Gastroesophageal sphincter (tissue), 4 donors: ENCODE measurements around the gene PAM16. TPM values are rescaled to one million over a fixed set of nuclear protein-coding genes. Genes with fewer than 3 reads are reported as not detected.
"Not testable (repeated sequence)": the region's sequence is repeated elsewhere in the genome, so short reads cannot be mapped to it uniquely, and the experiment has no call there.

Source experiments
- ATAC-seq: fragments of 150-250 bp; one replicate; pipeline ENCODE4 v1.9.1; 2016; ENCODE audit warnings: mild to moderate bottlenecking, moderate library complexity
- H3K27ac ChIP-seq, 4 donors: fragments of 200-600 bp; sonication (generic) in 3 of 4; 1 replicate in 3 of 4; 2 replicates in 1 of 4; pipeline ENCODE4 v1.5.1; 2016 to 2019
- H3K27me3 ChIP-seq: fragments of 200-600 bp; sonication (generic); one replicate; pipeline ENCODE4 v1.5.1; 2019
- H3K36me3 ChIP-seq, 2 donors: fragments of 200-600 bp; sonication (generic); one replicate each; pipeline ENCODE4 v1.5.1; 2019; ENCODE audit warnings: control low read depth in 1 of 2
- H3K4me1 ChIP-seq, 3 donors: fragments of 200-600 bp; sonication (generic); 1 replicate in 2 of 3; 2 replicates in 1 of 3; pipeline ENCODE4 v1.5.1; 2016 to 2019; ENCODE audit warnings: control low read depth in 2 of 3
- H3K4me3 ChIP-seq, 2 donors: fragments of 200-600 bp; sonication (generic); one replicate each; pipeline ENCODE4 v1.5.1; 2019; ENCODE audit warnings: mild to moderate bottlenecking in 1 of 2, moderate library complexity in 1 of 2
- H3K9me3 ChIP-seq, 3 donors: fragments of 200-600 bp; sonication (generic); one replicate each; pipeline ENCODE4 v1.5.1; 2017 to 2019; ENCODE audit warnings: control low read depth in 2 of 3
- EP300 ChIP-seq: sonication (generic); formaldehyde crosslinking; IDR thresholded peaks from one replicate; pipeline ENCODE4 v1.6.1; 2017; ENCODE audit warnings: antibody characterized with exemption, mild to moderate bottlenecking
- POLR2A ChIP-seq, 2 donors: fragments of 450-650 bp; IDR thresholded peaks; one replicate each; pipeline ENCODE4 v1.6.1; 2017; ENCODE audit warnings: antibody characterized with exemption in 2 of 2, mild to moderate bottlenecking in 2 of 2, moderate library complexity in 1 of 2
- POLR2AphosphoS5 ChIP-seq: sonication (generic); formaldehyde crosslinking; IDR thresholded peaks from one replicate; pipeline ENCODE4 v1.6.1; 2017; ENCODE audit warnings: antibody characterized with exemption
- WGBS, 2 donors: methylation state at CpG; one replicate each; pipeline ENCODE4 v1.1.5; 2018; ENCODE audit warnings: low coverage in 1 of 2; 5-methylcytosine and 5-hydroxymethylcytosine counted together
- total RNA-seq, 4 donors: library from RNA; depleted of rRNA; stranded (reverse); fragments of >200 nt; gene quantifications; one replicate each; pipeline ENCODE4 v1.1.0, GENCODE V29; 2016
- TF ChIP-seq, protein P1 (sequence below), 4 experiments: fragments of 200-600 bp in 2 of 4; fragments of 450-650 bp in 2 of 4; sonication (generic) in 1 of 4; IDR thresholded peaks; one replicate each; pipeline ENCODE4 v1.5.1; 2017 to 2019; ENCODE audit warnings: antibody characterized with exemption in 4 of 4, mild to moderate bottlenecking in 2 of 4, moderate library complexity in 2 of 4

The PAM16 gene
- total RNA-seq, 4 donors from 2014 or later = 26.0 to 37.3 (median 34.7) TPM

DNA sequence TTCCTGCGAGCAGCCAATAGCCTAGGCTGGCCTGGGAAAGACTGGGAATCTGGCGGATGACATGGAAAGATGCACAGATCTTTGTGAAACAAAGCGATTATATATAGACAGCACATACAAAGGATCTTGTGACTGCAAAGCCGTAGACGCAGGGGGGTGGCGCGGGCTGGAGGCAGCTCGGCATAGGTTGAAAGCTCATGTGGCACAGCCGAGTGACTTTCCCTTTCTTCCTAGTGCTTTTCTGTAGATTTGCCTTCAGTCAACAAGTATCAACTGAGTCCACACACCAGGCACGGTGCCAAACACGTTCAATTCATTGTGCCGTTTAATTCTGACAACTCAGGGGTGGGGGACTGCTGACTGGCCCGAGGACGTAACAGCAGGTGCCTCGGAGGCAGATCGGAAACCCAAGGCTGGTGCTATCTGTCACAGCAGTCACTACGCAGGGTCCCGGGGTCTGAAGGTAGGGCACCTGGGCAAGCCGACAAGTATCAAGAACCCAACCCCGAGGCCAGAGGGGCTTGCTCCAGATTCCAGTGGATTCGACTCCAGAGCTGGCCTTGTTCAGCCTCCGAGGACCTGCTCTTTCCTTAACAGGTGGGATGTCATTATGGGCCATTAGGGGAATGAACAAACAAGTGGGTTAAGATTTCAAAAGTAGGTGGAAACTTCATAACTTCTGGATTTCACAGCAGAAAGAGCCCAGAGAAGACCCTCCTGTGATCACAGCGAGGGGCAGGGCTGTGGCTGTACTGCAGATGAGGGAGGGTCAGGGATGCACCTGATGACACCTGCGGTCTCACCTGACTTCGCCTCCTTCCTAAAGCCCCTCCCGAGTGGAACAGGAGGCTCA, 5.9 kb downstream of the PAM16 start:
- H3K4me3 ChIP-seq = no peak overlapping the region
- H3K9me3 ChIP-seq = no peaks in the 10 kb centered on the region
- 59 to 89% methylated on average over 12 to 14 of the region's 26 CpGs for WGBS, 2 donors
- ATAC-seq = no peak
- peak overlapping the region in 3 of 4 donors; percentile 7 to 43 (median 35) for H3K27ac ChIP-seq
- H3K4me1 ChIP-seq = peaks cover 0 to 53% (median 4%) of the 10 kb centered on the region in 3 donors
- H3K27me3 ChIP-seq = no peaks in the 10 kb centered on the region
- TF ChIP-seq EP300 (no peak), POLR2A (IDR thresholded peaks at IDR 0.05) (no peak), POLR2AphosphoS5 (no peak)
- TF ChIP-seq, protein P1, sequence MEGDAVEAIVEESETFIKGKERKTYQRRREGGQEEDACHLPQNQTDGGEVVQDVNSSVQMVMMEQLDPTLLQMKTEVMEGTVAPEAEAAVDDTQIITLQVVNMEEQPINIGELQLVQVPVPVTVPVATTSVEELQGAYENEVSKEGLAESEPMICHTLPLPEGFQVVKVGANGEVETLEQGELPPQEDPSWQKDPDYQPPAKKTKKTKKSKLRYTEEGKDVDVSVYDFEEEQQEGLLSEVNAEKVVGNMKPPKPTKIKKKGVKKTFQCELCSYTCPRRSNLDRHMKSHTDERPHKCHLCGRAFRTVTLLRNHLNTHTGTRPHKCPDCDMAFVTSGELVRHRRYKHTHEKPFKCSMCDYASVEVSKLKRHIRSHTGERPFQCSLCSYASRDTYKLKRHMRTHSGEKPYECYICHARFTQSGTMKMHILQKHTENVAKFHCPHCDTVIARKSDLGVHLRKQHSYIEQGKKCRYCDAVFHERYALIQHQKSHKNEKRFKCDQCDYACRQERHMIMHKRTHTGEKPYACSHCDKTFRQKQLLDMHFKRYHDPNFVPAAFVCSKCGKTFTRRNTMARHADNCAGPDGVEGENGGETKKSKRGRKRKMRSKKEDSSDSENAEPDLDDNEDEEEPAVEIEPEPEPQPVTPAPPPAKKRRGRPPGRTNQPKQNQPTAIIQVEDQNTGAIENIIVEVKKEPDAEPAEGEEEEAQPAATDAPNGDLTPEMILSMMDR (IDR thresholded peaks at IDR 0.05) = no peak
- H3K36me3 ChIP-seq = peaks cover 0 to 18% of the 10 kb centered on the region in 2 donors

- Histone ChIP-seq H3K36me3 (peaks cover 0 to 25% of the 10 kb centered on the region in 2 donors), H3K4me1 (peaks cover 0 to 53% (median 4%) of the 10 kb centered on the region in 3 donors), H3K27ac (peak overlapping the region in 3 of 4 donors; percentile 7 to 43 (median 35))
- not testable (repeated sequence) for H3K9me3 ChIP-seq, ATAC-seq, H3K4me3 ChIP-seq, H3K27me3 ChIP-seq
- 57% methylated on average over 1 of the region's 10 CpGs; no CpG with 5 or more reads in 1 of the 2 donors for WGBS, 2 donors
These were observed 6.7 kb downstream of the PAM16 start for GRCh38 chr16:4344300-4344982.

DNA sequence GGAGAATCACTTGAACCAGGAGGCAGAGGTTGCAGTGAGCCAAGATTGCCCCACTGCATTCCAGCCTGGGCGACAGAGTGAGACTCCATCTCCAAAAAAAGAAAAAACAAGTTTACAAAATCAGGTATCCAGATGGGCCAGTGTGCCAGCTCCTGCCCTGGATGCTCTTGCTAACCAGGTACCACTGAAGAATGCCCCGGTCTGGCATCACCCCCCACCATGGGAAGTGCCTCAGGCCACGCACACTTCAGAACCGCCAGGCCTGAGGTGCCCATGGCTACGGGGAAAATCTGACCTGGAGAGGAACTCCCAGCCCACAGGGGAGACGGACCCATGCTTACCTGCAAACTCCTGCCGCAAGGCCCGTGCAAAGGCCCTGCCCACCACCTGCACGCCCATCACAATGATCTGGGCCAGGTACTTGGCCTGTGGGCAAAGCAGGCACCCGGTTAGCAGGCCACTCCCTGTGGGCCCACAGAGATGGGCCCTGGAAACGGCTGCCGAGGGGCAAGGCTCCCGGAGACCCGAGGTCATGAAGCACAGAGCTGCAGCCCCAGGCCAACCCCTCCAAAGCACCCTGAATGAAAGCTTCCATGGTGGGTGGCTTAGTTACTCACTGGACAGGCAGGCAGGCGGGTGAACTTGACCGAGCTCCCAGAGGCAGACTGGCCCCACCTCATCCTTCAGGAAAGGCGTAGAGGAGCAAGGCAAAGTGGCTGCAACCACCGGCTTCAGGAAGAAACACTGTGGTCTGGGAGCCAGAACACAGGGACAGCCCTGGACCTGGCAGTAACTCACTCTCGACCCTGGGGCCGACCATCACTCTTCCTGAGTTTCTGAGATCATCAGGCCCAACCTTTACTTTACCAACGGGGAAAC, 8.0 kb downstream of the PAM16 start:
- Histone ChIP-seq H3K9me3 (no peaks in the 10 kb centered on the region), H3K27me3 (no peaks in the 10 kb centered on the region), H3K4me1 (peaks cover 0 to 54% (median 4%) of the 10 kb centered on the region in 3 donors), H3K27ac (no peak overlapping the region), H3K36me3 (peaks cover 0 to 38% of the 10 kb centered on the region in 2 donors), H3K4me3 (no peak overlapping the region)
- ATAC-seq = no peak
- WGBS, 2 donors = 83% methylated on average over 5 of the region's 21 CpGs; no CpG with 5 or more reads in 1 of the 2 donors
- TF ChIP-seq POLR2AphosphoS5 (no peak), EP300 (no peak), POLR2A (IDR thresholded peaks at IDR 0.05) (no peak)
- TF ChIP-seq, protein P1 (IDR thresholded peaks at IDR 0.05) = no peak

GRCh38 chr16:4341250-4341649, 9.9 kb downstream of the PAM16 start:
- WGBS, 2 donors = 90% methylated on average over 2 of the region's 13 CpGs; no CpG with 5 or more reads in 1 of the 2 donors
- H3K36me3 ChIP-seq = peaks cover 0 to 51% of the 10 kb centered on the region in 2 donors

More at GRCh38 chr16:4341250-4341649, 9.9 kb downstream of the PAM16 start:
- Histone ChIP-seq H3K9me3 (no peaks in the 10 kb centered on the region), H3K27ac (no peak overlapping the region), H3K27me3 (no peaks in the 10 kb centered on the region), H3K4me3 (no peak overlapping the region), H3K4me1 (peaks cover 0 to 43% (median 4%) of the 10 kb centered on the region in 3 donors)
- TF ChIP-seq, protein P1 (IDR thresholded peaks at IDR 0.05) = no peak
- TF ChIP-seq EP300 = no peak
- no peak for TF ChIP-seq POLR2A (IDR thresholded peaks at IDR 0.05)
- no peak for TF ChIP-seq POLR2AphosphoS5
- no peak for ATAC-seq
